Measurements from ENCODE around the gene PHF14. TPM values are rescaled to one million over a fixed set of nuclear protein-coding genes. Genes with fewer than 3 reads are reported as not detected.
A peak's percentile ranks its signal among the peaks of the same experiment; 100 is the strongest.

The PHF14 gene
- polyA plus RNA-seq, 4 donors: 63.4 to 74.9 (median 70.7) TPM

- DNase-seq (ENCODE audit: low read depth in 4 of 4, low spot score in 3 of 4): no peak
Measured at GRCh38 chr7:11082121-11082520, 108.4 kb downstream of the PHF14 start.

GRCh38 chr7:11082552-11083213 lies 109.0 kb downstream of the PHF14 start:
- no peak for DNase-seq (ENCODE audit: low read depth in 4 of 4, low spot score in 3 of 4)

GRCh38 chr7:11083214-11083568 lies 109.5 kb downstream of the PHF14 start:
- no peak for DNase-seq (ENCODE audit: low read depth in 4 of 4, low spot score in 3 of 4)

- no peak for DNase-seq (ENCODE audit: low read depth in 4 of 4, low spot score in 3 of 4)
Measured at GRCh38 chr7:11104578-11104977, 130.9 kb downstream of the PHF14 start.

GRCh38 chr7:11109659-11110058 lies 136.0 kb downstream of the PHF14 start:
- DNase-seq (ENCODE audit: low read depth in 4 of 4, low spot score in 3 of 4): no peak

GRCh38 chr7:11120068-11120664 lies 146.5 kb downstream of the PHF14 start:
- no peak for DNase-seq (ENCODE audit: low read depth in 4 of 4, low spot score in 3 of 4)

GRCh38 chr7:11120675-11121220 lies 147.1 kb downstream of the PHF14 start:
- no peak for DNase-seq (ENCODE audit: low read depth in 4 of 4, low spot score in 3 of 4)

GRCh38 chr7:11124856-11125559 lies 151.3 kb downstream of the PHF14 start:
- no peak for DNase-seq (ENCODE audit: low read depth in 4 of 4, low spot score in 3 of 4)

- no peak for DNase-seq (ENCODE audit: low read depth in 4 of 4, low spot score in 3 of 4)
Measured at GRCh38 chr7:11127114-11127785, 153.6 kb downstream of the PHF14 start.

- no peak for DNase-seq (ENCODE audit: low read depth in 4 of 4, low spot score in 3 of 4)
Measured at GRCh38 chr7:11127988-11128387, 154.3 kb downstream of the PHF14 start.

GRCh38 chr7:11128498-11128897 lies 154.8 kb downstream of the PHF14 start:
- peak in 1 of 4 donors; percentile 12 for DNase-seq (ENCODE audit: low read depth in 4 of 4, low spot score in 3 of 4)

- DNase-seq (ENCODE audit: low read depth in 4 of 4, low spot score in 3 of 4): no peak
Measured at GRCh38 chr7:11130012-11130411, 156.3 kb downstream of the PHF14 start.

GRCh38 chr7:11130601-11131000 lies 156.9 kb downstream of the PHF14 start:
- no peak for DNase-seq (ENCODE audit: low read depth in 4 of 4, low spot score in 3 of 4)

GRCh38 chr7:11133436-11133959 lies 159.8 kb downstream of the PHF14 start:
- no peak for DNase-seq (ENCODE audit: low read depth in 4 of 4, low spot score in 3 of 4)

- DNase-seq (ENCODE audit: low read depth in 4 of 4, low spot score in 3 of 4): no peak
Measured at GRCh38 chr7:11135573-11135972, 161.9 kb downstream of the PHF14 start.

- no peak for DNase-seq (ENCODE audit: low read depth in 4 of 4, low spot score in 3 of 4)
Measured at GRCh38 chr7:11141541-11141940, 167.9 kb downstream of the PHF14 start.

- no peak for DNase-seq (ENCODE audit: low read depth in 4 of 4, low spot score in 3 of 4)
Measured at GRCh38 chr7:11153694-11154093, 180.0 kb downstream of the PHF14 start.

- DNase-seq (ENCODE audit: low read depth in 4 of 4, low spot score in 3 of 4): no peak
Measured at GRCh38 chr7:11155883-11156282, 182.2 kb downstream of the PHF14 start.

GRCh38 chr7:11161499-11161898 lies 187.8 kb downstream of the PHF14 start:
- no peak for DNase-seq (ENCODE audit: low read depth in 4 of 4, low spot score in 3 of 4)

GRCh38 chr7:11163220-11163619 lies 189.5 kb downstream of the PHF14 start:
- no peak for DNase-seq (ENCODE audit: low read depth in 4 of 4, low spot score in 3 of 4)

GRCh38 chr7:11166051-11166450 lies 192.4 kb downstream of the PHF14 start:
- no peak for DNase-seq (ENCODE audit: low read depth in 4 of 4, low spot score in 3 of 4)

Measured in right renal pelvis (tissue), 4 donors.